Activated CD4-positive, alpha-beta T cell treated with anti-CD3 and anti-CD28 coated beads, Interleukin-2, amount 50 U/mL, for 48 hours (primary cell): ENCODE measurements around the gene PYDC1.
"Not testable (repeated sequence)": the region's sequence is repeated elsewhere in the genome, so short reads cannot be mapped to it uniquely, and the experiment has no call there.

ENCODE experiments used
- DNase-seq, 2 experiments: peaks; one replicate each; pipeline ENCODE4 v3.0.0-alpha.2; 2020

PYDC1 gene

GRCh38 chr16:31177136-31177535, 39.8 kb downstream of the PYDC1 start:
- peak; percentile 44 to 63 for DNase-seq

DNA sequence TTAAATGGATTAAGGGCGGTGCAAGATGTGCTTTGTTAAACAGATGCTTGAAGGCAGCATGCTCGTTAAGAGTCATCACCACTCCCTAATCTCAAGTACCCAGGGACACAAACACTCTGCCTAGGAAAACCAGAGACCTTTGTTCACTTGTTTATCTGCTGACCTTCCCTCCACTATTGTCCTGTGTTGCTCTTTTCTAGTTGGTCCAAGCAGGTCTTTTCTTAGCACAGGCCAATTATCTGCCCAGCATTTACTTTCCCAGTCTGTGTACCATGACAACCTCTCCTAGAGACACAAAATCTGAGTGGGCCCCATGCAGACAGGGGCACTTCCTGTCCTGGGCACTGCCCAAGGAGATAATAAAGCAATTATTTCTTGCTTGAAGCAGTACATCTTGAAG, 46.9 kb downstream of the PYDC1 start:
- not testable (repeated sequence) for DNase-seq

DNA sequence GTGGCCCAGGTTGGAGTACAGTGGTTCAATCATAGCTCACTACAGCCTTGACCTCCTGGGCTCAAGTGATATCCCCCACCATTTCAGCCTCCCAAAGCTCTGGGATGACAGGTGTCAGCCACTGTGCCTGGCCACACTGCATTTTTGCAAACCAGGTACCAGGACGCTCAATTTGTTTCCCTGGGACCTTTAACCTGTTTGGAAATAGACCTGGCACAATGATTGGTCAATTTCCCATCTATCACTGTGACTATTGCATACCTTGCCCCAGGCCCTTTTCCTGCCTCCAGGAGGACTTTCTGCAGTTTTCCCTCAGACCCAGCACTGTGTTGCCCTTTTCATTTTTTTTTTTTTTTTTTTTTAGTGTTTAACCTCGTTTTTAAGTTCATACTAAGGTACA, 48.1 kb downstream of the PYDC1 start:
- DNase-seq: no peak

GRCh38 chr16:31167315-31167714, 49.6 kb downstream of the PYDC1 start:
- no peak for DNase-seq
